GM04504 (cell line): Measurements from ENCODE around the gene MRPS18C.
"Not testable (repeated sequence)": the region's sequence is repeated elsewhere in the genome, so short reads cannot be mapped to it uniquely, and the experiment has no call there.

ENCODE experiments used
- DNase-seq: peaks from one replicate; pipeline ENCODE4 v3.0.0-alpha.2; 2012; ENCODE audit warnings: low read depth

Gene MRPS18C

DNA sequence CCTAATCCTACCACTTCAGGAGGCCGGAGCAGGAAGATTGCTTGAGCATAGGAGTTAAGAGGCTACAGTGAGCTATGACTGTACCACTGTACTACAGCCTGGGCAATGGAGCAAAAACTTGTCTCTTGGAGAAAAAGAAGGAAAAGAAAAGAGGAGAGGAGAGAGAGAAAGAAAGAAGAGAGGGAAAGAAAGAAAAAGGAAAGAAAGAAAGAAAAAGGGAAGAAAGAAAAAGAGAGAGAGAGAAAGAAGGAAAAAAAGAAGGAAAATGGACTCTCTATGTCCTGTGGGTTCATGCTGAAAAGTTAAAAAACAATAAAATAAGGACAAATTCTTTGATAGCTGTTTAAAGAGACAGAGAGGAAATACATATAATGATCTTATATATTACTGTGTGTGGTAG, 42.3 kb downstream of the MRPS18C start:
- DNase-seq, result no peak

DNA sequence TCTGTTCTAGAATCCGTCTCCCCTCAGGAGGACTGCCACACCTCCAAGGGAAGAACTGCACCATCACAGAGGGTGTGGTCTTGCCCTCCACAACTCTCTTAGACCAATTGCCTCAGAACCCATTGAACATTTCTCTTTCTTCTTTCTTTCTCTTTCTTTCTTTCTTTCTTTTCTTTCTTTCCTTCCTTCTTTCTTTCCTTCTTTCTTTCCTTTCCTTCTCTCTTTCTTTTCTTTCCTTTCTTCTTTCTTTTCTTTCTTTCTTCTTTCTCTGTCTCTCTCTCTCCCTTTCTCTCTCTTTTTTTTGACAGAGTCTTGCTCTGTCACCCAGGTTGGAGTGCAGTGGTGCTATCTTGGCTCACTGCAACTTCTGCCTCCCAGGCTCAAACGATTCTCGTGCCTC, 45.8 kb downstream of the MRPS18C start:
- not testable (repeated sequence) for DNase-seq

DNA sequence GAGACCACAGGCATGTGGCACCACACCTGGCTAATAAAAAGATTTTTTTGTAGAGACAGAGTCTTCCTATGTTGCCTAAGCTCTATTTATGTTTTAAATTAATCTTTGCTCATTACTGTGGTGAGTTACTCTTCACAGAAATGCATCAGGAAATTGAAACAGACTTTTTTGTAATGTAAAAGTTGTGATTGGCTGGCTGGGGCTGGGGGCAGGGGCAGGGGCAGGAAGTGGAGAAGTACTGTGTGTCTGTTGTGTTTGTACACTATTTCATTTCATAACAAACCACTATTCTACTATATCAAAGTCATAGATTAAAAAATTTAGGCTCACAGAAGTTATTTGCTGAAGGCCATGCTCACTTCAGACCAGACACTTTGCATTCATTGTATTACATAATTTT, 48.1 kb downstream of the MRPS18C start:
- DNase-seq, result no peak

GRCh38 chr4:83504503-83504902, 48.6 kb downstream of the MRPS18C start:
- DNase-seq, result no peak

DNA sequence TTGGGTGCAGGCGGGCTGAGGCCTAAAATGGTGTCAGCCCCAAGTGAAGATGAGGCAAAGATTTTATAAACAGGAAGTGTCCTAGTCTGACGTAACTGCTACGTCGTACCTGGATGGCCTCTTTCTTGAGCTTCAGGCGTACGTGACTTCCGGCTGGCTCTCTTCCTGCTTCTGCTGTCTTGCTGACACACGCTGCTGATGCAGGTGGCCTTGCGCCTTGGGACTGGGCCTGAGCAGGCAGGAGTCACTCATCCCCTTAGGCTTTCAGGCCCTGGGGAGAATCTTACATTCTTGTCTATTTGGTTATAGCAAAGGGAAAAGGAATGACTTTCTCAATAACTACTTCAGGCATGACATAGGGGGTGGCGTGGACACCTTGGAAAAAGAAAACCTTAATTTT, 49.1 kb downstream of the MRPS18C start:
- no peak for DNase-seq

DNA sequence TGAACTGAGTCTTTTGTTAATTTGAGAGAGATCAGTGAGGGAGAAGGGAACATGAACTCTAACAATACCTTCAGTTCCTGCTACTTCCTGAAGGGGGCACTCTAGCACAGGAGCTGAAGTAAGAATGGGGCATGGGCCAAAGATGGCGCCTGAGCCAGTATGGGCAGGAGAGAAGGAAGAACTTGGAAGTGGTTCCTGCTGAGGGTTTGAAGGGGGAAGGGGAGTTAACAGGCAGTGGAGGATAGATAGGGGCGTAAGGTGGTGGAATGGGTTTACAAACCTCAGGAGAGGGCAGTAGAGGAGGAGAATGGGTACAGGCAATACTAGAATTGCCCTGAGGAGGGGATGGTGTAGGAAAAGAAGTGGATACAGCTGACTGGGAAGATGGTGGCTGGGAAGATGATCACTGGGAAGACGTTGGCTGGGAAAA, 53.3 kb downstream of the MRPS18C start:
- not testable (repeated sequence) for DNase-seq

DNA sequence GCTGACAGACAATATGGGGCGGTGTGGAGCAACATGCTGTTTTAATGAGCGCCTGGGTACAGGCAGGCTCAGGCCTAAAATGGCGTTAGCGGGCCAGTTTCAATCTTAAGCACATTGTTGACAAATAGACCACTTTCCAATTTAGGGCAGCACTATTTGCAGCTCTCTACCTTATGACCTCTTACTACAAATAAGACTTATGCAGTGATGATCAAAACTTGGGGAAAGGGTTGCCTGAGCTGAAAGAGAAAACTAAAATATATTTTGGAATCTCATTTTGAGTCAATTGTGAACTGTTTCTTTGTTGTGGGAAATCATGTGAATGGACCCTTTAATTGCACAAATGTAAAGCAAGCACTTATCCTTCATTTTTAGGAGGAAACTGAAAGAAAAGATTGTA, 54.6 kb downstream of the MRPS18C start:
- no peak for DNase-seq
